ENCODE data around the gene HSDL2. TPM values are rescaled to one million over a fixed set of nuclear protein-coding genes. Genes with fewer than 3 reads are reported as not detected.

HSDL2 gene
- total RNA-seq, 1 donor from 2014 or later: 25.3 TPM

GRCh38 chr9:112446080-112446479 lies 66.2 kb downstream of the HSDL2 start:
- no peak overlapping the region for H3K4me3 ChIP-seq (ENCODE audit: low read depth, low read length)
- TF ChIP-seq CTCF (conservative IDR thresholded peaks at IDR 0.05; ENCODE audit: low read depth, low read length): no peak
- no peak for DNase-seq (ENCODE audit: low read depth)

DNA sequence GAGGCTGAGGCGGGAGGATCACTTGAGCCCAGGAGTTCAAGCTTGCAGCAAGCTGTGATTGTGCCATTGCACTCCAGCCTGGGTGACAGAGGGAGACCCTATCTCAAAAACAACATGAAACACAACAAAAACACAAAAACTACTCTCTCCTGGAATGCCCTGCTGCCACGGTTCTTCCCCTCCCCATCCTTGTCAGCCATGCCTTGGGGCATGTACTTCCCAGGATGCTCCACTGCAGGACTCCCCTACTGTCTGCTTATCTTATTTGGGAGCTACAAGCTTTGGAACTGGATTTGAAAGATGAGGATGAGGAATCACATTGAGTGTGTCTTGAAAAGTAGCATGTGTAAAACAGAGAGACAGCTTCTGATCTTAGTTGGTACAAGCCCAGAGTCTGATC lies 66.6 kb downstream of the HSDL2 start:
- H3K4me3 ChIP-seq (ENCODE audit: low read depth, low read length): no peak overlapping the region
- no peak for DNase-seq (ENCODE audit: low read depth)
- no peak for TF ChIP-seq CTCF (conservative IDR thresholded peaks at IDR 0.05; ENCODE audit: low read depth, low read length)

GRCh38 chr9:112447283-112447761 lies 67.4 kb downstream of the HSDL2 start:
- no peak for TF ChIP-seq CTCF (conservative IDR thresholded peaks at IDR 0.05; ENCODE audit: low read depth, low read length)
- no peak for DNase-seq (ENCODE audit: low read depth)

GRCh38 chr9:112462855-112463254 lies 82.9 kb downstream of the HSDL2 start:
- no peak for TF ChIP-seq CTCF (conservative IDR thresholded peaks at IDR 0.05; ENCODE audit: low read depth, low read length)
- no peak overlapping the region for H3K4me3 ChIP-seq (ENCODE audit: low read depth, low read length)
- no peak for DNase-seq (ENCODE audit: low read depth)

More at GRCh38 chr9:112447283-112447761, 67.4 kb downstream of the HSDL2 start:
- no peak overlapping the region for H3K4me3 ChIP-seq (ENCODE audit: low read depth, low read length)

DNA sequence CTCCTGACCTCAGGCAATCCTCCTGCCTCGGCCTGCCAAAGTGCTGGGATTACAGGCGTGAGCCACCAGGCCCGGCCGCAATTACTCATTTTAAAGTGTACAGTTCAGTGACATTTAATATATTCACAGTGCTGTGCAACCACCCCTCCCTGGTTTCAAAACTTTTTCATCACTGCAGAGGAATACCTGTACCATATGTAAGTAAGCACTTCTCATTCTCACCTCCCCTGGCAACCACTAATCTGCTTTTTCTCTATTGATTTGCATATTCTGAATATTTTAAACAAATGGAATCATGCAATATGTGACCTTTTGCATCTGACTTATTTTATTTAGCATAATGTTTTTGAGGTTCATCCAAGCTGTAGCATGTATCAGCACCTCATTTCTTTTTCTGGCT lies 85.4 kb downstream of the HSDL2 start:
- TF ChIP-seq CTCF (conservative IDR thresholded peaks at IDR 0.05; ENCODE audit: low read depth, low read length): no peak
- no peak overlapping the region for H3K4me3 ChIP-seq (ENCODE audit: low read depth, low read length)
- no peak for DNase-seq (ENCODE audit: low read depth)

- H3K4me3 ChIP-seq (ENCODE audit: low read depth, low read length): no peak overlapping the region
- TF ChIP-seq CTCF (conservative IDR thresholded peaks at IDR 0.05; ENCODE audit: low read depth, low read length): no peak
- no peak for DNase-seq (ENCODE audit: low read depth)
Measured at GRCh38 chr9:112472996-112473395, 93.1 kb downstream of the HSDL2 start.

DNA sequence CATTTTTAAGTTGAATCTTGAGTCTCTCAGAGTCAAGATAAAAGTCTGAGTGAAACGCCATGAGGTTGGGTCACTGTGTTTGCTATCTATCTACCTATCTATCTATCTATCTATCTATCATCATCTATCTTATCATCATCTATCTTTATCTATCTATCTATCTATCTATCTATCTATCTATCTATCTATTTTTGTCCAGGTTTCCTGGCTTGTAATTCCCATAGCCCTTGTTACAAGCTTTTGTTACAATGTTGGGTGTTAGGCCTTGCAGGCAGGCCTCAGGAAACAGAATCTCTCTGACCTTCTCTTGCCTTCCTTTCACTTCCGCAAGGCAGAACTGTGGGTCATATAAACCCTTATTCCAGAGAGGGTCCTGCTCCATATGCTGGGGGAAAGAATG lies 94.1 kb downstream of the HSDL2 start:
- TF ChIP-seq CTCF (conservative IDR thresholded peaks at IDR 0.05; ENCODE audit: low read depth, low read length): no peak
- no peak for DNase-seq (ENCODE audit: low read depth)
- H3K4me3 ChIP-seq (ENCODE audit: low read depth, low read length): no peak overlapping the region

All from epithelial cell of proximal tubule (primary cell).